H9 (cell line): Measurements from ENCODE around the gene NBL1. TPM values are rescaled to one million over a fixed set of nuclear protein-coding genes. Genes with fewer than 3 reads are reported as not detected.

Source experiments
- DNase-seq: peaks from one replicate; pipeline ENCODE4 v3.0.0-alpha.2; 2017
- H2AFZ ChIP-seq: one replicate; pipeline ENCODE4 v1.6.1; 2013; ENCODE audit warnings: mild to moderate bottlenecking, low read length, control low read depth, moderate library complexity
- H2AK5ac ChIP-seq: 2 replicates; pipeline ENCODE4 v1.6.1; 2013; ENCODE audit warnings: low read length, control low read depth, mixed read lengths; ENCODE audit not compliant: insufficient read length
- H2BK120ac ChIP-seq: one replicate; pipeline ENCODE4 v1.6.1; 2013; ENCODE audit warnings: low read depth, mild to moderate bottlenecking, low read length, control low read depth, inconsistent platforms; ENCODE audit not compliant: poor library complexity, severe bottlenecking
- H2BK12ac ChIP-seq: 2 replicates; pipeline ENCODE4 v1.6.1; 2013; ENCODE audit warnings: low read length, control low read depth, mixed read lengths, low read depth; ENCODE audit not compliant: insufficient read length
- H2BK15ac ChIP-seq: 2 replicates; pipeline ENCODE4 v1.6.1; 2013; ENCODE audit warnings: low read depth, low read length, control low read depth
- H2BK20ac ChIP-seq: one replicate; pipeline ENCODE4 v1.6.1; 2013; ENCODE audit warnings: low read depth, mild to moderate bottlenecking, low read length, control low read depth, inconsistent platforms; ENCODE audit not compliant: poor library complexity, severe bottlenecking
- H2BK5ac ChIP-seq: 2 replicates; pipeline ENCODE4 v1.6.1; 2013; ENCODE audit warnings: low read length, control low read depth, mixed read lengths; ENCODE audit not compliant: insufficient read length
- H3K14ac ChIP-seq: 2 replicates; pipeline ENCODE4 v1.6.1; 2013; ENCODE audit warnings: low read length, control low read depth; ENCODE audit not compliant: insufficient read depth
- H3K18ac ChIP-seq: 2 replicates; pipeline ENCODE4 v1.6.1; 2013; ENCODE audit warnings: low read depth, mild to moderate bottlenecking, mixed read lengths, low read length, control low read depth; ENCODE audit not compliant: insufficient read length
- H3K23ac ChIP-seq: 2 replicates; pipeline ENCODE4 v1.6.1; 2013; ENCODE audit warnings: low read length, control low read depth, mixed read lengths, low read depth; ENCODE audit not compliant: insufficient read length
- H3K23me2 ChIP-seq: 2 replicates; pipeline ENCODE4 v1.6.1; 2013; ENCODE audit warnings: low read depth, mild to moderate bottlenecking, mixed read lengths, low read length, control low read depth; ENCODE audit not compliant: insufficient read length, poor library complexity, severe bottlenecking
- H3K27ac ChIP-seq: 2 replicates; pipeline ENCODE4 v1.5.1; 2013; ENCODE audit warnings: low read length, control low read depth, mixed read lengths, low read depth; ENCODE audit not compliant: insufficient read length
- H3K27me3 ChIP-seq: 2 replicates; pipeline ENCODE4 v1.6.1; 2013; ENCODE audit warnings: low read length, control low read depth, inconsistent platforms; ENCODE audit not compliant: insufficient read depth
- H3K4ac ChIP-seq: 2 replicates; pipeline ENCODE4 v1.6.1; 2013; ENCODE audit warnings: low read depth, mild to moderate bottlenecking, control low read depth, inconsistent platforms, low read length, moderate library complexity
- H3K4me1 ChIP-seq: 2 replicates; pipeline ENCODE4 v1.6.1; 2013; ENCODE audit warnings: low read length, control low read depth, inconsistent platforms; ENCODE audit not compliant: insufficient read depth
- H3K4me2 ChIP-seq: 2 replicates; pipeline ENCODE4 v1.6.1; 2013; ENCODE audit warnings: low read length, control low read depth, mixed read lengths; ENCODE audit not compliant: insufficient read length, insufficient read depth
- H3K56ac ChIP-seq: 2 replicates; pipeline ENCODE4 v1.6.1; 2013; ENCODE audit warnings: low read depth, mild to moderate bottlenecking, mixed read lengths, low read length, control low read depth; ENCODE audit not compliant: insufficient read length
- H3K79me1 ChIP-seq: 2 replicates; pipeline ENCODE4 v1.6.1; 2013; ENCODE audit warnings: low read depth, mild to moderate bottlenecking, moderate library complexity, low read length, control low read depth, inconsistent platforms; ENCODE audit not compliant: insufficient read depth, poor library complexity, severe bottlenecking
- H3K79me2 ChIP-seq: 2 replicates; pipeline ENCODE4 v1.6.1; 2013; ENCODE audit warnings: low read length, control low read depth, inconsistent platforms; ENCODE audit not compliant: insufficient read depth
- H3K9ac ChIP-seq: 2 replicates; pipeline ENCODE4 v1.6.1; 2013; ENCODE audit warnings: low read length, control low read depth, mixed read lengths; ENCODE audit not compliant: insufficient read length; ENCODE audit errors: extremely low read depth
- H3K9me3 ChIP-seq: one replicate; pipeline ENCODE4 v1.6.1; 2013; ENCODE audit warnings: low read depth, low read length, inconsistent platforms; ENCODE audit not compliant: control insufficient read depth
- H3T11ph ChIP-seq: one replicate; pipeline ENCODE4 v1.6.1; 2013; ENCODE audit warnings: mild to moderate bottlenecking, low read length, control low read depth, inconsistent platforms
- H4K20me1 ChIP-seq: one replicate; pipeline ENCODE4 v1.6.1; 2013; ENCODE audit not compliant: control insufficient read depth, insufficient read length, insufficient read depth
- H4K5ac ChIP-seq: 2 replicates; pipeline ENCODE4 v1.6.1; 2013; ENCODE audit warnings: low read depth, mild to moderate bottlenecking, mixed read lengths, low read length, control low read depth; ENCODE audit not compliant: insufficient read length
- H4K8ac ChIP-seq: replicated peaks from 2 replicates; pipeline ENCODE4 v1.6.1; 2013; ENCODE audit warnings: low read length, control low read depth, mixed read lengths, low read depth; ENCODE audit not compliant: insufficient read length
- H4K91ac ChIP-seq: 2 replicates; pipeline ENCODE4 v1.6.1; 2013; ENCODE audit warnings: low read depth, mild to moderate bottlenecking, moderate library complexity, mixed read lengths, low read length, control low read depth; ENCODE audit not compliant: insufficient read length
- H3K27ac Mint-ChIP-seq, 3 experiments: 2 replicates in 2 of 3; 3 replicates in 1 of 3; pipeline ENCODE4 v1.8.0; 2020 to 2021; ENCODE audit warnings: mixed read lengths in 3 of 3, mild to moderate bottlenecking in 1 of 3, moderate library complexity in 1 of 3
- H3K27me3 Mint-ChIP-seq: 2 replicates; pipeline ENCODE4 v1.8.0; 2021; ENCODE audit warnings: low read depth, mild to moderate bottlenecking, moderate library complexity, mixed read lengths
- H3K36me3 Mint-ChIP-seq, 3 experiments: 2 replicates in 2 of 3; 3 replicates in 1 of 3; pipeline ENCODE4 v1.8.0; 2020 to 2021; ENCODE audit warnings: low read depth in 3 of 3, mixed read lengths in 3 of 3; ENCODE audit not compliant: insufficient read depth in 1 of 3
- H3K4me1 Mint-ChIP-seq, 2 experiments: 2 replicates each; pipeline ENCODE4 v1.8.0; 2020; ENCODE audit warnings: mixed read lengths in 2 of 2
- H3K4me3 Mint-ChIP-seq, 2 experiments: 2 replicates in 1 of 2; 3 replicates in 1 of 2; pipeline ENCODE4 v1.8.0; 2020 to 2021; ENCODE audit warnings: mild to moderate bottlenecking in 2 of 2, mixed read lengths in 2 of 2, moderate library complexity in 1 of 2
- H3K9me3 Mint-ChIP-seq, 2 experiments: 2 replicates in 1 of 2; 3 replicates in 1 of 2; pipeline ENCODE4 v1.8.0; 2020; ENCODE audit warnings: mild to moderate bottlenecking in 2 of 2, mixed read lengths in 2 of 2, moderate library complexity in 1 of 2
- CTCF ChIP-seq: fragments of 200-600 bp; sonication (generic); conservative IDR thresholded peaks from 3 replicates; pipeline ENCODE4 v1.8.0; 2021; ENCODE audit warnings: antibody characterized with exemption, mild to moderate bottlenecking
- WGBS: extraction: QIAGEN DNeasy Blood & Tissue Kit; methylation state at CpG from one replicate; pipeline ENCODE4 v1.1.7; 2013; ENCODE audit warnings: missing lambda C conversion rate, low lambda C conversion rate, mixed read lengths; ENCODE audit not compliant: insufficient read length; ENCODE audit errors: extremely low coverage; 5-methylcytosine and 5-hydroxymethylcytosine counted together
- total RNA-seq: library from RNA; stranded (reverse); gene quantifications from 2 replicates; pipeline ENCODE4 v1.2.1, GENCODE V29; 2021

NBL1 gene
- total RNA-seq, 1 experiment from 2014 or later: 6.4 TPM

GRCh38 chr1:19689856-19690255 is 45.7 kb downstream of the NBL1 start:
- Histone ChIP-seq H3K27ac (no peak overlapping the region), H3K56ac (no peak overlapping the region), H2BK12ac (no peak overlapping the region), H2AFZ (no peak overlapping the region), H3K23me2 (no peaks in the 10 kb centered on the region), H4K5ac (no peak overlapping the region), H2BK15ac (no peak overlapping the region), H3K18ac (no peak overlapping the region), H3K14ac (no peak overlapping the region), H3K79me1 (no peaks in the 10 kb centered on the region), H3K9me3 (no peaks in the 10 kb centered on the region), H2BK120ac (no peak overlapping the region), H3K4me2 (no peak overlapping the region), H3K27me3 (no peaks in the 10 kb centered on the region), H2AK5ac (no peak overlapping the region), H3K79me2 (no peaks in the 10 kb centered on the region), H3K4me1 (no peaks in the 10 kb centered on the region; the same call in 1 of the 2 replicates), H2BK20ac (no peak overlapping the region), H3K4ac (no peak overlapping the region), H3K23ac (no peak overlapping the region), H2BK5ac (no peak overlapping the region), H3K9ac (no peak overlapping the region), H4K91ac (no peak overlapping the region), H3T11ph (no peak overlapping the region), H4K20me1 (no peaks in the 10 kb centered on the region), H4K8ac (no peak overlapping the region)
- no peak for DNase-seq
- WGBS: no CpG with 5 or more reads among the region's 3 CpGs
- TF ChIP-seq CTCF: no peak
- Mint-ChIP-seq H3K4me1 (peaks cover 21 to 35% of the 10 kb centered on the region in 2 experiments), H3K27me3 (peaks cover 8% of the 10 kb centered on the region), H3K36me3 (peaks cover 0 to 4% (median 0%) of the 10 kb centered on the region in 3 experiments; a peak in 2 of 7 replicates), H3K4me3 (peak overlapping the region in 1 of 2 experiments; percentile 1; a peak in 1 of 5 replicates), H3K9me3 (peaks cover 0 to 4% of the 10 kb centered on the region in 2 experiments; a peak in 2 of 5 replicates), H3K27ac (peak overlapping the region in 1 of 3 experiments; percentile 37; a peak in 1 of 7 replicates)
